ENCODE data around the gene ITGB1.
"Not testable (repeated sequence)": the region's sequence is repeated elsewhere in the genome, so short reads cannot be mapped to it uniquely, and the experiment has no call there.

The ITGB1 gene

DNA sequence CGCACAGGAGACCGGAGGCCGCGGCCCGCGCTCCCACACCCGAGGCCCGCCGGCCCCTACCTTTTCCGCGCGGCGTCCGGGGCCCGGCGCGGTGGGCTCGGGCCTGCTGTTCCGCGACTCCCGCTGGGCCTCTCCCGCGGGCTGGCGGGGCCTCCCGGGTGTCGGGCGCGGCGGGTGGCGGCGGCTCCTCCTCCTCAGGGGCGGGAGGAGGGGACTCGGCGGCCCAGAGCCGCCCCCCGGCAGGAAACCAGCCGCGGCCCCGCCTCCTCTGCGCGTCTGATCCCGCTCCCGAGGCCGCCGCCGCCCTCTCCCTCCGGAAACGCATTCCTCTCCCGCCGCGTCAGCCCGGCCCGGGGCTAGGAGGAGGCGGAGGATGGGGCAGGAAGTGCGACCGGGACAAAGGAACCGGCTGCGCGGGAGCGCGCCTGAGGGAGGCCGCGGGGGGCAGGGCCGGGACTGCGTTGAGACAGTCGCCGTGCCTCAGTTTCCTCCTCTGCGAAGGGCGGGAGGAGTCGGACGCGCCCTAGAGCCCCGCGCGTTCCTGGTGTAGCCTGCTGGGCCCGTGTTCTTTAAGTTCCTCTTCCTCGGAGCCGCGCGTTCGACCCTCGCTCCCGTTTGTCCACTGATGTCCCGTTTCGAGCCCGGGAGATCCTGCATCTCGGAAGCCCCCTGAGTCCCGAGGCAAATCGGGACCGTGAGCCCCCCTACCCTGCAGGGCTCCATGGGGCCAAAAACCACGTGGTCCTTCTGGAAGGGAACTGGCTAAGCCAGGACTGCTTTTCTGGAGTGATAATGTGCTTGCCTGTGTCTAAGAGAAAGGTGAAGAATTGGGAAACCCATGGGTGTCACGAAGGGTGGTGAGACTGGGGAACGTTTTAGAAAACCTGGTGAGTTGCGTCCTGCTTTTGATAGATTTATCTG is at the start of gene ITGB1:
Gene ITGB1, minus strand, starts transcription at position 146 of the 921 bp plus-strand sequence. CDS start 22,672 bp downstream, outside the sequence.
- peak; percentile 76 for DNase-seq (ENCODE audit: low read depth)

DNA sequence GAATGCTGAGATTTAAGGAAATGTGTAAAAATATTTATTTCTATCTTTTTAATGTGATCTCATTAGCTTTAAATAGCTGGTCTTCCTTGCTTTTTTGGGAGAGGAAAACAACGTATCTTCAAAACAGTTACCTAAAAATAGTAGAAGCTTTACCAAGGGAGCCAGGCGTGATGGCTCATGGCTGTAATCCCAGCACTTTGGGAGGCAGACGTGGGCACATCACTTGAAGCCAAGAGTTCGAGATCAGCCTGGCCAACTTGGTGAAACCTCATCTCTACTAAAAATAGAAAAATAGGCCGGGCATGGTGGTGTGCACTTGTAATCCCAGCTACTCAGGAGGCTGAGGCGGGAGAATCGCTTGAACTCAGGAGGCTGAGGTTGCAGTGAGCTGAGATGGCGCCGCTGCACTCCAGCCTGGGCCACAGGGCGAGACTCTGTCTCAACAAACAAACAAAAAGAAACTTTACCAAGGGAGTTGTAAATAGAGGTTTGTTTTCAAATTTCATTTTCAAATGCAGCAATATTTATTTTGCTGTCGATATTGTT is 48.4 kb upstream of the ITGB1 start:
- DNase-seq (ENCODE audit: low read depth), result no peak

- peak; percentile 30 for DNase-seq (ENCODE audit: low read depth)
Observed at GRCh38 chr10:33005322-33006301, 47.6 kb upstream of the ITGB1 start.

- no peak for DNase-seq (ENCODE audit: low read depth)
Observed at GRCh38 chr10:33001908-33002492, 44.0 kb upstream of the ITGB1 start.

DNA sequence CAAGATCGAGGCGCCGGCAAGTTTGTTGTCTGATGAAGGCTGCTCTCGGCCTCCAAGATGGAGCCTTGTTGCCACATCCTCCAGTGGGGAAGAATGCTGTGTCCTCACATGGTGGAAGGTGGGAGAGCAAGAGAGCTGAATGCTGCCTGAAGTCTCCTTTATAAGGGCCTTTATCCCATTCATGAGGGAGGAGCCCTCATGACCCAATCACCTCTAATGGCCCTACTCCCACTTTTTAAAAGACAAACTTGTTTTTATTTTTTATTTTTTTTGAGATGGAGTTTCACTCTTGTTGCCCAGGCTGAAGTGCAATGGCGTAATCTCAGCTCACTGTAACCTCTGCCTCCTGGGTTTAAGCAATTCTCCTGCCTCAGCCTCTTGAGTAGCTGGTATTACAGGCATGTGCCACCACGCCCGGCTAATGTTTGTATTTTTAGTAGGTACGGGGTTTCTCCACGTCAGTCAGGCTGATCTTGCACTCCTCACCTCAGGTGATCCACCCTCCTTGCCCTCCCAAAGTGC is 40.1 kb upstream of the ITGB1 start:
- DNase-seq (ENCODE audit: low read depth), result not testable (repeated sequence)

DNA sequence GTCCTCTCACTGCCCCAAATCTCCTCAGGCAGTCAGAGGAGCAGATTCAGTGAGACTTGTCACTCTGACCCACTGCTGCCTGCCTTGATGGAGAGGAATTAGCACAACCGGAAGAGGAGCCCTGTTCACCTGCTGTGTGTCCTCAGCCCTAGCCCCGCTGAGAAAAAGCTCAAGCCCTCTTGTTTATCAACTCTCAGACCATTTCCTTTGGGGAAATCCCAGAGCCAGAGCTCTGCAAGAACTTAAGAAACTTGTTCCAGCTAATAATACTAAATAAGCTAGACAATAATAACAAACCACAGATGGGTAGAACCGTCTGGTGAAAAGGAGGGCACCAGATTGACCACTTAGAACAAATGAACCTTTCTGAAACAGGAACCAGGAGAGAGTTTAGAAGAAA is 37.7 kb upstream of the ITGB1 start:
- no peak for DNase-seq (ENCODE audit: low read depth)

- no peak for DNase-seq (ENCODE audit: low read depth)
Observed at GRCh38 chr10:32995066-32995622, 37.1 kb upstream of the ITGB1 start.

GRCh38 chr10:32994632-32995031 is 36.6 kb upstream of the ITGB1 start:
- not testable (repeated sequence) for DNase-seq (ENCODE audit: low read depth)

GRCh38 chr10:32992310-32992709 is 34.3 kb upstream of the ITGB1 start:
- not testable (repeated sequence) for DNase-seq (ENCODE audit: low read depth)

GRCh38 chr10:32990811-32991210 is 32.8 kb upstream of the ITGB1 start:
- no peak for DNase-seq (ENCODE audit: low read depth)

- no peak for DNase-seq (ENCODE audit: low read depth)
Observed at GRCh38 chr10:32988604-32989003, 30.6 kb upstream of the ITGB1 start.

- DNase-seq (ENCODE audit: low read depth), result no peak
Observed at GRCh38 chr10:32987172-32987571, 29.1 kb upstream of the ITGB1 start.

DNA sequence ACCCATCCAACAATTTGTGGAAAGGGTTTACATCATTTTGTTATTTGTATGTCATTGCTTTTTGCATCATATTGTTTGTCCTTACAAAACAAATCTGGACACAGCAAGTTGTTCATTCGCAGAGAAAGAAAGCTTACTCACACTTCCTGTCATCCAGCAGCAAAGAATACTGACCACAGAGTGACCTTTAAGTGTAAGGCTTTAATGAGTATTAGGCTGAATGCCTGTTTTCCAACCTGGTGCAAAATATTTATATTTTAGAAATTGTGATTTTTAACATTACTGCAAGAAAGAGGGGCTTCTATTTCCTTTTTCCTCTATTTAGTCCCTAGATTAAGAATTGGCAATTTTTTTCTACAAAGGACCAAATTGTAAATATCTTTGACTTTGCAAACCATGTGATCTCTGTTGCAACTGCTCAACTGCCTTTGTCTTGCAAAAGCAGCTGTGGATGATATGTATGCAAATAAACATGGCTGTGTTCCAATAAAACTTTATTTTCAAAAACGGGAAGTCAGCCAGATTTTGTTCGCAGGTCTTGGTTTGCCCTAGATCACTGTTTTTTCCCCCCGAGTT is 27.8 kb upstream of the ITGB1 start:
- DNase-seq (ENCODE audit: low read depth), result no peak

- no peak for DNase-seq (ENCODE audit: low read depth)
Observed at GRCh38 chr10:32985341-32985764, 27.3 kb upstream of the ITGB1 start.

DNA sequence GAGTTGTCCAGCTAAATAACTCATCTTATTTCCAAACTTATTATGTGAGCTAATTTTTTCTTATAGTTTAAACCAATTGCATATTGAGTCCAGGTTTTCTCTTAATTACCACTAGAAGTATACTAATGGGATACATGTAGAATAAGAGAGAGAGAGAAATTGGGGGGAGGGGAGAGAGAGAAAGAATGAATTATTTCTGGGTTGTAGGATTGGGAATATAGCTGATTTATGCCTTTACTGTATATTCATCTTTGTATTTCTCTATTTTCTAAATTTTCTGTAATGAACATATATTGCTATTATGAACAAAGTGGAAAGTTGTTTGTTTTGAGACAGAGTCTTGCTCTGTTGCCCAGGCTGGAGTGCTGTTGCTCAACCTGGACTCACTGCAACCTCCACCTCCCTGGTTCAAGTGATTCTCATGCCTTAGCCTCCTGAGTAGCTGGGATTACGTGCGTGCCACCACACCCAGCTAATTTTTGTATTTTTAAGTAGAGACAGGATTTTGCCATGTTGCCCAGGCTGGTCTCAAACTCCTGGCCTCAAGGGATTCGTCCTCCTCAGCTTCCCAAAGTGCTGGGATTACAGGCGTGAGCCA is 26.1 kb upstream of the ITGB1 start:
- DNase-seq (ENCODE audit: low read depth), result no peak

DNA sequence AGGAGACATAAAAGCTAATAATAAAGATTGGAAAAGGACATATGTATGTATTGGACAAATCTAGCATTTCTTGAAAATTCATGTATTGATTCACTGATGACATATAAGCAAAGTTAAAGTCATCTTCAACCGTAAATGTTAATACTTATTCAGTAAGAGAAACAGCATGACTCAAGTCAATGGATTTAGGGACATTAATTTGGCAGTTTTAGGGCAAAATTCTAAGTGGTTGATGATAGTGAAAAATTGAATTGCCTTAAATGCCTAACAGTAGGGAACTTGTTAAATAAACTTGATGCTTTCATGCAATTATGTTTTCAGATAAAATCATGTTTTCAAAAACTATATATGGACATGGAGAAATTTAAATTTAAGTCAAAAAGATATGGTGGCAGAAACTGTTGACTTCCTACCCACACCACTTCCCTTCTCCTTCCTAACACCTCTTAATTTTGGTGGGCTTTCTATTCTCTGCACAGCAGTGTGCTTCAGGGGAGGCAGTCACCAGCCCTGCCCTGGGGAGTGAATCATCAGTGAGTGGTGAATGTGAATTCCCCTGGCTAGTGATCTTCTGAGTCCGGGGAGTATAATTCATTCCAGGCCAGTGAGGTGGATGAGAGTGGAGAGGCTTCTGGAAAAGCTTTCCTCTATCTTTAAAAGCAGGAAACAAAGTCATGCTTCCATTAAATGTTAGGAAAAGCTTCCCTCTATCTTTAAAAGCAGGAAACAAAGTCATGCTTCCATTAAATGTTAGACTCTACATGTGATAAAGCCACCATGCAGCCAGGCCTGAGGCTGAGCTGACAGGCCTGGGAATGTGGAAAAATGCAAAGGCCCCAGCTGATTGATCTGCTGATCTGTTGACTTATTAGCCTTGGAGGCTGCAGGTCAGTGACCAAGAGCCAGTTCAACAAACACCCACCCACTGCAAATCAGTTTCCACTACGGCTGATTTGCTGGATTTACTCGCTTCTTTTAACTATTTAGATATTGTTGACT is 25.2 kb upstream of the ITGB1 start:
- no peak for DNase-seq (ENCODE audit: low read depth)

- DNase-seq (ENCODE audit: low read depth), result no peak
Observed at GRCh38 chr10:32982293-32982709, 24.3 kb upstream of the ITGB1 start.

GRCh38 chr10:32981760-32982159 is 23.7 kb upstream of the ITGB1 start:
- DNase-seq (ENCODE audit: low read depth), result no peak
